ENCODE measurements around the gene SPHK1.

DNA sequence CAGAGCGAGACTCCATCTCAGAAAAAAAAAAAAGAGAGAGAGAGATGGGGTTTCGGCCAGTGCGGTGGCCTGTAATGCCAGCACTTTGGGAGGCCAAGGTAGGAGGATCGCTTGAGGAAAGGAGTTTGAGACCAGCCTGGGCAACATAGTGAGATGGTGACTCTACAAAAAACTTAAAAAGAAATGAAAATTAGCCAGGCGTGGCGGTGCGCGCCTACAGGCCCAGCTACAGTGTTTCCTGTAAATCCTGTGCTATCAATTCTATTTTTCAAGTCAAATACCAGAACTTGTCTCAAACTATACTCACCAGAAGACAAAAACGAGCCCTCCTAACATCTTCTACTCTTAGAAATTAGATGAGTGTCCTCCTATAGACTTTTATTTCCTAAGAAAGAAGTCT is 49.3 kb downstream of the SPHK1 start:
- TF ChIP-seq GATA3 (IDR thresholded peaks at IDR 0.05; ENCODE audit: low read depth, low read length) (no peak), GATA2 (IDR thresholded peaks at IDR 0.05; ENCODE audit: low read depth, low read length) (no peak)
